ENCODE data around the gene GBF1.

Gene GBF1

GRCh38 chr10:102327641-102328040 is 82.3 kb downstream of the GBF1 start:
- Histone ChIP-seq H4K20me1 (ENCODE audit: insufficient read depth, low read length) (peaks cover 50% of the 10 kb centered on the region; the same call in 1 of the 2 replicates), H3K36me3 (ENCODE audit: insufficient read depth, low read length) (peaks cover 4% of the 10 kb centered on the region), H3K27me3 (ENCODE audit: insufficient read depth, low read length, poor library complexity) (no peaks in the 10 kb centered on the region), H3K4me1 (ENCODE audit: insufficient read depth, low read length) (peaks cover 14% of the 10 kb centered on the region), H2AFZ (ENCODE audit: low read depth, low read length) (no peak overlapping the region), H3K4me2 (ENCODE audit: insufficient read depth, low read length) (no peak overlapping the region), H3K27ac (ENCODE audit: low read length) (no peak overlapping the region), H3K9me3 (ENCODE audit: insufficient read depth, low read length, severe bottlenecking) (no peaks in the 10 kb centered on the region), H3K9ac (ENCODE audit: low read depth, low read length) (no peak overlapping the region), H3K4me3 (ENCODE audit: low read depth in 1 of 2, low read length in 2 of 2) (no peak overlapping the region), H3K79me2 (ENCODE audit: insufficient read depth, low read length) (peaks cover 71% of the 10 kb centered on the region)
- ATAC-seq (ENCODE audit: insufficient read depth, low read depth), result no peak
- TF ChIP-seq CTCF (IDR thresholded peaks at IDR 0.05; ENCODE audit: borderline replicate concordance, extremely low read depth, low read length, poor library complexity, severe bottlenecking), result no peak
- TF ChIP-seq EZH2 (IDR thresholded peaks at IDR 0.05; ENCODE audit: borderline replicate concordance, low read depth, low read length, severe bottlenecking), result no peak
- DNase-seq, result no peak

- H3K27me3 ChIP-seq (ENCODE audit: insufficient read depth, low read length, poor library complexity), result no peaks in the 10 kb centered on the region
- no peaks in the 10 kb centered on the region for H3K9me3 ChIP-seq (ENCODE audit: insufficient read depth, low read length, severe bottlenecking)
- peaks cover 31% of the 10 kb centered on the region; the same call in 1 of the 2 replicates for H4K20me1 ChIP-seq (ENCODE audit: insufficient read depth, low read length)
- H3K4me2 ChIP-seq (ENCODE audit: insufficient read depth, low read length), result no peak overlapping the region
- no peak overlapping the region for H3K9ac ChIP-seq (ENCODE audit: low read depth, low read length)
- no peak overlapping the region for H2AFZ ChIP-seq (ENCODE audit: low read depth, low read length)
- ATAC-seq (ENCODE audit: insufficient read depth, low read depth), result no peak
- no peaks in the 10 kb centered on the region for H3K4me1 ChIP-seq (ENCODE audit: insufficient read depth, low read length)
- DNase-seq, result no peak
- H3K27ac ChIP-seq (ENCODE audit: low read length), result no peak overlapping the region
- TF ChIP-seq CTCF (IDR thresholded peaks at IDR 0.05; ENCODE audit: borderline replicate concordance, extremely low read depth, low read length, poor library complexity, severe bottlenecking) (no peak), EZH2 (IDR thresholded peaks at IDR 0.05; ENCODE audit: borderline replicate concordance, low read depth, low read length, severe bottlenecking) (no peak)
- H3K36me3 ChIP-seq (ENCODE audit: insufficient read depth, low read length), result peaks cover 12% of the 10 kb centered on the region
- peaks cover 54% of the 10 kb centered on the region for H3K79me2 ChIP-seq (ENCODE audit: insufficient read depth, low read length)
- no peak overlapping the region for H3K4me3 ChIP-seq (ENCODE audit: low read depth in 1 of 2, low read length in 2 of 2)
These were observed 87.4 kb downstream of the GBF1 start for GRCh38 chr10:102332772-102333171.

DNA sequence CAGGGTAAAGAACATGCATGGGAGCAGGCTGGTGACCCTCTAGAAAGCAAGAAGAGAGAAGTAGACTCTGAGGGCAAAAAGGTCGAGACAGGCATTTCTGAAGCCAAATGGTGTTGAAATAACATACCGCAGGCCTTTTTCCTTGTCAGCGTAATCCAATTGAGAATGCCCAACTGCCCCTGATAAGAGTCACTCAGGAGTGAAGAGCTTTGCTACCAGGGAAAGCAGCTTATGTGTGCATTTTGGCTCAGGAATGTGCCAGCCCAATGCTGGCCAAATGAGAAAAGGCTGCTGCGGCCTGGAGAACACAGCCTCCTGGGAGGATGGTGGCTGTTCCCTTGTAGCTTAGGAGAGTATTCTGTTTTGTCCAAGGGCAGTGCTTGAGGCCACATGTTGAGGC is 88.8 kb downstream of the GBF1 start:
- ATAC-seq (ENCODE audit: insufficient read depth, low read depth) (no peak), DNase-seq (no peak)
- Histone ChIP-seq H4K20me1 (ENCODE audit: insufficient read depth, low read length) (peaks cover 26% of the 10 kb centered on the region; the same call in 1 of the 2 replicates), H2AFZ (ENCODE audit: low read depth, low read length) (no peak overlapping the region), H3K27me3 (ENCODE audit: insufficient read depth, low read length, poor library complexity) (no peaks in the 10 kb centered on the region), H3K27ac (ENCODE audit: low read length) (no peak overlapping the region), H3K9ac (ENCODE audit: low read depth, low read length) (no peak overlapping the region), H3K79me2 (ENCODE audit: insufficient read depth, low read length) (peaks cover 43% of the 10 kb centered on the region), H3K4me2 (ENCODE audit: insufficient read depth, low read length) (no peak overlapping the region), H3K9me3 (ENCODE audit: insufficient read depth, low read length, severe bottlenecking) (no peaks in the 10 kb centered on the region), H3K4me1 (ENCODE audit: insufficient read depth, low read length) (no peaks in the 10 kb centered on the region), H3K4me3 (ENCODE audit: low read depth in 1 of 2, low read length in 2 of 2) (no peak overlapping the region), H3K36me3 (ENCODE audit: insufficient read depth, low read length) (peaks cover 12% of the 10 kb centered on the region)
- TF ChIP-seq CTCF (IDR thresholded peaks at IDR 0.05; ENCODE audit: borderline replicate concordance, extremely low read depth, low read length, poor library complexity, severe bottlenecking), result no peak
- TF ChIP-seq EZH2 (IDR thresholded peaks at IDR 0.05; ENCODE audit: borderline replicate concordance, low read depth, low read length, severe bottlenecking), result no peak

GRCh38 chr10:102335184-102335583 is 89.9 kb downstream of the GBF1 start:
- Histone ChIP-seq H3K9ac (ENCODE audit: low read depth, low read length) (no peak overlapping the region), H3K27ac (ENCODE audit: low read length) (no peak overlapping the region), H3K4me3 (ENCODE audit: low read depth in 1 of 2, low read length in 2 of 2) (no peak overlapping the region), H4K20me1 (ENCODE audit: insufficient read depth, low read length) (peaks cover 22% of the 10 kb centered on the region; the same call in 1 of the 2 replicates), H3K36me3 (ENCODE audit: insufficient read depth, low read length) (peaks cover 12% of the 10 kb centered on the region), H3K4me1 (ENCODE audit: insufficient read depth, low read length) (no peaks in the 10 kb centered on the region), H2AFZ (ENCODE audit: low read depth, low read length) (no peak overlapping the region), H3K9me3 (ENCODE audit: insufficient read depth, low read length, severe bottlenecking) (no peaks in the 10 kb centered on the region), H3K27me3 (ENCODE audit: insufficient read depth, low read length, poor library complexity) (no peaks in the 10 kb centered on the region), H3K79me2 (ENCODE audit: insufficient read depth, low read length) (peaks cover 36% of the 10 kb centered on the region), H3K4me2 (ENCODE audit: insufficient read depth, low read length) (no peak overlapping the region)
- DNase-seq, result no peak
- ATAC-seq (ENCODE audit: insufficient read depth, low read depth), result no peak
- no peak for TF ChIP-seq EZH2 (IDR thresholded peaks at IDR 0.05; ENCODE audit: borderline replicate concordance, low read depth, low read length, severe bottlenecking)
- no peak for TF ChIP-seq CTCF (IDR thresholded peaks at IDR 0.05; ENCODE audit: borderline replicate concordance, extremely low read depth, low read length, poor library complexity, severe bottlenecking)
